Adrenal gland (tissue), 5 donors: ENCODE measurements around the gene LRRC8D.

Source experiments
- CTCF ChIP-seq, 6 experiments: fragments of 450-650 bp in 4 of 6; fragments of 200-600 bp in 2 of 6; sonication (generic) in 1 of 6; IDR thresholded peaks; 1 replicate in 5 of 6; 2 replicates in 1 of 6; pipeline versions ENCODE4 v1.5.1 to v1.8.0; 2016 to 2021; ENCODE audit warnings: antibody characterized with exemption in 6 of 6, mild to moderate bottlenecking in 2 of 6, moderate library complexity in 1 of 6
- POLR2A ChIP-seq, 2 donors: fragments of 450-650 bp; IDR thresholded peaks; one replicate each; pipeline ENCODE4 v1.6.1; 2017; ENCODE audit warnings: antibody characterized with exemption in 2 of 2, mild to moderate bottlenecking in 2 of 2, moderate library complexity in 1 of 2
- donor health status: DM: no; HTN: no; CAD: no.

- TF ChIP-seq POLR2A (IDR thresholded peaks at IDR 0.05) (no peak), CTCF (IDR thresholded peaks at IDR 0.05) (no peak)
Observed at GRCh38 chr1:89873770-89874169, 52.9 kb downstream of the LRRC8D start.
